ENCODE measurements around the gene MRPL33.

DNA sequence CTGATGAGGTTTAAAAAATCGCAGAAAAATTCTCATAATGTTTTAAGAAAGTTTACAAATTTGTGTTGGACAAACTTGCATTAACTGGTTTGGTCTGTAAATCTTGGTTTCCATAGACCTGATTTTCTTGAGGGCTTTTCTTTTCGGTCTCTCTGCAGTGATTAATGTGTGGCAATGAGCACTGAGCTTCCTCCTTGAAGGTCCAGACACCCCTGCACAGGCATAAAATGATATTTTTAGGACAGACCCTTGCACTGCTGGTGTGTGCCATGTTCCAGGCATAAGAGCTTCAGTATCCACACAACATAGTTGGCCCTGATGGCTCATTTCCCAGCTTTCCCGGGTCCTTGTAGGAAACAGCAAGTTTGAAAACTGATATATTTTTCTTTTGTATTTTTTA is 33.7 kb downstream of the MRPL33 start:
- TF ChIP-seq, protein P1, sequence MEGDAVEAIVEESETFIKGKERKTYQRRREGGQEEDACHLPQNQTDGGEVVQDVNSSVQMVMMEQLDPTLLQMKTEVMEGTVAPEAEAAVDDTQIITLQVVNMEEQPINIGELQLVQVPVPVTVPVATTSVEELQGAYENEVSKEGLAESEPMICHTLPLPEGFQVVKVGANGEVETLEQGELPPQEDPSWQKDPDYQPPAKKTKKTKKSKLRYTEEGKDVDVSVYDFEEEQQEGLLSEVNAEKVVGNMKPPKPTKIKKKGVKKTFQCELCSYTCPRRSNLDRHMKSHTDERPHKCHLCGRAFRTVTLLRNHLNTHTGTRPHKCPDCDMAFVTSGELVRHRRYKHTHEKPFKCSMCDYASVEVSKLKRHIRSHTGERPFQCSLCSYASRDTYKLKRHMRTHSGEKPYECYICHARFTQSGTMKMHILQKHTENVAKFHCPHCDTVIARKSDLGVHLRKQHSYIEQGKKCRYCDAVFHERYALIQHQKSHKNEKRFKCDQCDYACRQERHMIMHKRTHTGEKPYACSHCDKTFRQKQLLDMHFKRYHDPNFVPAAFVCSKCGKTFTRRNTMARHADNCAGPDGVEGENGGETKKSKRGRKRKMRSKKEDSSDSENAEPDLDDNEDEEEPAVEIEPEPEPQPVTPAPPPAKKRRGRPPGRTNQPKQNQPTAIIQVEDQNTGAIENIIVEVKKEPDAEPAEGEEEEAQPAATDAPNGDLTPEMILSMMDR (IDR thresholded peaks at IDR 0.05): no peak
- TF ChIP-seq POLR2A (IDR thresholded peaks at IDR 0.05): no peak
